ENCODE results near the gene OS9.
"Not testable (repeated sequence)": the region's sequence is repeated elsewhere in the genome, so short reads cannot be mapped to it uniquely, and the experiment has no call there.

The OS9 gene

DNA sequence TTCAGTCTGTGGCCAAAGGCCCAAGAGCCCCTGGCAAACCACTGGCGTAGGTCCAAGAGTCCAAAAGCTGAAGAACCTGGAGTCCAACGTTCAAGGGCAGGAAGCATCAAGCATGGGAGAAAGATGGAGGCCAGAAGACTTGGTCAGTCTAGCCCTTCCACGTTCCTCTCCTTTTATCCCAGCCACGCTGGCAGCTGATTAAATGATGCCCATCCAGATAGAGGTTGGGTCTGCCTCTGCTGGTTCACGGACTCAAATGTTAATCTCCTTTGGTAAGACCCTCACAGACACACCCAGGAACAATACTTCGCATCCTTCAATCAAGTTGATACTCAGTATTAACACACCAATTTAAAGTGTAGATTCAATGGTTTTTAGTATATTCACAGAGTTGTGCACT is 21.1 kb upstream of the OS9 start:
- DNase-seq = no peak
- H3K36me3 Mint-ChIP-seq (ENCODE audit: low read depth) = no peaks in the 10 kb centered on the region
- H3K9me3 Mint-ChIP-seq = no peaks in the 10 kb centered on the region
- H3K27ac Mint-ChIP-seq = no peak overlapping the region
- H3K4me3 Mint-ChIP-seq = no peak overlapping the region
- H3K27me3 Mint-ChIP-seq = no peaks in the 10 kb centered on the region
- H3K4me1 Mint-ChIP-seq (ENCODE audit: low read depth) = no peaks in the 10 kb centered on the region

DNA sequence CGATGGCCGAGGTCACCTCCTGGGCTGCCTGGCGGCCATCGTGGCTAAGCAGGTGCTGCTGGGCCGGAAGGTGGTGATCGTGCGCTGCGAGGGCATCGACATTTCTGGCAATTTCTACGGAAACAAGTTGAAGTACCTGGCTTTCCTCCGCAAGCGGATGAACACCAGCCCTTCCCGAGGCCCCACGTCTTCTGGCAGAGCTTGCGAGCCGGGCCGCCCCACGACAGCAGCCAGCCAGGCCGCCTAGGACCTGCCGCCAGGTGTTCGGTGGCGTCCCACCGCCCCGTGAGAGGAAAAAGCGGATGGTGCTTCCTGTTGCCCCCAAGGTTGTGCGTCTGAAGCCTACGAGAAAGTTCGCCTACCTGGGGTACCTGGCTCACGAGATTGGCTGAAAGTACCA is 19.2 kb upstream of the OS9 start:
- no peak overlapping the region for H3K4me3 Mint-ChIP-seq
- no peaks in the 10 kb centered on the region for H3K4me1 Mint-ChIP-seq (ENCODE audit: low read depth)
- no peaks in the 10 kb centered on the region for H3K27me3 Mint-ChIP-seq
- no peak overlapping the region for H3K27ac Mint-ChIP-seq
- no peaks in the 10 kb centered on the region for H3K36me3 Mint-ChIP-seq (ENCODE audit: low read depth)
- no peak for DNase-seq
- no peaks in the 10 kb centered on the region for H3K9me3 Mint-ChIP-seq

DNA sequence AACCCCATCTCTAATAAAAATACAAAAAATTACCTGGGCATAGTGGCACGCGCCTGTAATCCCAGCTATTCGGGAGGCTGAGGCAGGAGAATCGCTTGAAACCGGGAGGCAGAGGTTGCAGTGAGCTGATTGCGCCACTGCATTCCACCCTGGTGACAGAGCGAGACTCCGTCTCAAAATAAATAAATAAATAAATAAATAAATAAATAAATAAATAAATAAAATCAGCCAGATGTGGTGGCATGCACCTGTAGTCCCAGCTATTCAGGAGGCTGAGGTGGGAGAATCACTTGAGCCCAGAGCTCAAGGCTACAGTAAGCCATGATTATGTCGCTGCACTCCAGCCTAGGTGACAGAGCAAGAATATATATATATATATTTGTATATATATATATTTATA is 16.0 kb upstream of the OS9 start:
- not testable (repeated sequence) for H3K27ac Mint-ChIP-seq; H3K27me3 Mint-ChIP-seq; H3K36me3 Mint-ChIP-seq (ENCODE audit: low read depth); H3K4me1 Mint-ChIP-seq (ENCODE audit: low read depth); DNase-seq; H3K4me3 Mint-ChIP-seq; H3K9me3 Mint-ChIP-seq

DNA sequence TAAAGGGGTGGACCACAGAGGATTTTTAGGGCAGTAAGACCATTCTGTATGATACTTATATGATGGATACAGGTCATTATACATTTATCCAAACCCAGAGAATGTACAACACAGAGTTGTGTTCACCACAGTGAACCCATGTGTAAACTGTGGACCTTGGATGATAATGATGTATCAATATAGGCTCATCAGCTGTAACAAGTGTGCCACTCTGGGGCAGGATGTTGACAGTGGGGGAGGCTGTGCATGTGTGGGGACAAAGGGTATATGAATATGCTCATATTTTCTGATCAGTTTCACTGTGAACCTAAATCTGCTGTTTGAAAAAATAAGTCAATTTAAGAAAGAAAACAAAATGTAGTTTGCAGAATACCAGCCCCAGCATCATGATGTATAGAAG is 14.2 kb upstream of the OS9 start:
- Mint-ChIP-seq H3K36me3 (ENCODE audit: low read depth) (no peaks in the 10 kb centered on the region), H3K27me3 (peaks cover 2% of the 10 kb centered on the region), H3K4me1 (ENCODE audit: low read depth) (no peaks in the 10 kb centered on the region), H3K27ac (no peak overlapping the region), H3K4me3 (no peak overlapping the region), H3K9me3 (peaks cover 6% of the 10 kb centered on the region)
- DNase-seq = no peak

DNA sequence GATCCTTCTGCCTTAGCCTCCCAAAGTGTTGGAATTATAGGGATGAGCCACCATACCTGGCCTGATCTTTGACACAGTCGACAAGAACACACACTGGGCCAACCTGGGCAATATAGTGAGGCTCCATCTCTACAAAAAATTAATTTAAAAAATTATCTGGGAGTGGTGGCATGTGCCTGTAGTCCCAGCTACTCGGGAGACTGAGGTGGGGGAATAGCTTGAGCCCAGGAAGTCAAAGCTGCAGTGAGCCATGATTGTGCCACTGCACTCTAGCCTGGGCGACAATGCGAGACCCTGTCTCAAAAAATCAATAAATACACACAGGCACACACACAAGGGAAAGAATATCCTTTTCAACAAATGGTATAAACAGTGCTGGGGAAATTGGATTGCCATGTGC is 6.1 kb upstream of the OS9 start:
- H3K4me1 Mint-ChIP-seq (ENCODE audit: low read depth) = no peaks in the 10 kb centered on the region
- H3K9me3 Mint-ChIP-seq = no peaks in the 10 kb centered on the region
- peaks cover 42% of the 10 kb centered on the region for H3K27me3 Mint-ChIP-seq
- no peaks in the 10 kb centered on the region for H3K36me3 Mint-ChIP-seq (ENCODE audit: low read depth)
- no peak overlapping the region for H3K4me3 Mint-ChIP-seq
- no peak overlapping the region for H3K27ac Mint-ChIP-seq
- no peak for DNase-seq

DNA sequence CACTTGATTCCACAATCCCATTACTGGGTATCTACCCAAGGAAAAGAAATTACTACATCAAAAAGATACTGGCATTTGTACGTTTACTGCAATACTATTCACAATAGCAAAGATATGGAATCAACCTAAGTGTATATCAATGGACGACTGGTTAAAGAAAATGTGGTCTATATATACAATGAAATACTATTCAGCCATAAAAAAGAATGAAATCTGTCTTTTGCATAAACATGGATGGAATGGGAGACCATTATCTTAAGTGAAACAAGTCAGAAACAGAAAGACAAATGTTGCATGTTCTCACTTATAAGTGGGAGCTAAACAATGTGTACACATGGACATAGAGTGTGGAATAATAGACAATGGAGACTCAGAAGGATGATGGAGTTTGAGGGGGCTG is 5.0 kb upstream of the OS9 start:
- no peaks in the 10 kb centered on the region for H3K4me1 Mint-ChIP-seq (ENCODE audit: low read depth)
- peaks cover 42% of the 10 kb centered on the region for H3K27me3 Mint-ChIP-seq
- no peaks in the 10 kb centered on the region for H3K36me3 Mint-ChIP-seq (ENCODE audit: low read depth)
- H3K4me3 Mint-ChIP-seq = no peak overlapping the region
- no peaks in the 10 kb centered on the region for H3K9me3 Mint-ChIP-seq
- DNase-seq = no peak
- no peak overlapping the region for H3K27ac Mint-ChIP-seq

DNA sequence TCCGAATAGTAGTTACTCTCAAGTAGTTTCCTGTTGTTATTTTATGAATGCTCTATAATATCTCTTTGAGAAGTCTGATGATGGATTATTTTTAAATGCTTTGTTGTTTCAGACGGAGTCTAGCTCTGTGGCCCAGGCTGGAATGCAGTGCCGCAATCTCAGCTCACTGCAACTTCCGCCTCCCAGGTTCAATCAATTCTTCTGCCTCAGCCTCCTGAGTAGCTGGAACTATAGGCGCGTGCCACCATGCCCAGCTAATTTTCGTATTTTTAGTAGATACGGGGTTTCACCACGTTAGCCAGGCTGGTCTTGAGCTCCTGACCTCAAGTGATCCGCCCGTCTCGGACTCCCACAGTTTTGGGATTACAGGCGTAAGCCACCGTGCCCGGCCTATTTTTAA is 1.4 kb upstream of the OS9 start:
- peaks cover 3% of the 10 kb centered on the region for H3K4me1 Mint-ChIP-seq (ENCODE audit: low read depth)
- H3K27me3 Mint-ChIP-seq = peaks cover 19% of the 10 kb centered on the region
- H3K36me3 Mint-ChIP-seq (ENCODE audit: low read depth) = peaks cover 20% of the 10 kb centered on the region
- H3K9me3 Mint-ChIP-seq = no peaks in the 10 kb centered on the region
- DNase-seq = no peak
- H3K4me3 Mint-ChIP-seq = no peak overlapping the region
- no peak overlapping the region for H3K27ac Mint-ChIP-seq

DNA sequence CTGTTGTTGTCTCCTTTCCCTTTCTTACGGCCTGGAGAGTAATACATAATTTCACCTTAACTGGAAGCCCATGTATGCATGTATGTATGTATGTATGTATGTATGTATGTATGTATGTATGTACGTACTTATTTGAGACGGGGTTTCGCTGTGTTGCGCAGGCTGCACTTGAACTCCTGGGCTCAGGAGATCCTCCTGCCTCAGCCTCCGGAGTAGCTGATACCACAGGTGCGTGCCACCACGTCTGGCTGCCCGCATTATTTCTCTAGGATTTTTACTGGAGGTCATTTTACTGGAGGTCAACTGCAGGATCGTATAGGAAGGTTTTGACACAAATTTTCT is 644 bp upstream of the OS9 start:
- no peak overlapping the region for H3K27ac Mint-ChIP-seq
- DNase-seq = no peak
- H3K4me1 Mint-ChIP-seq (ENCODE audit: low read depth) = peaks cover 3% of the 10 kb centered on the region
- H3K27me3 Mint-ChIP-seq = peaks cover 14% of the 10 kb centered on the region
- no peaks in the 10 kb centered on the region for H3K9me3 Mint-ChIP-seq
- H3K36me3 Mint-ChIP-seq (ENCODE audit: low read depth) = peaks cover 27% of the 10 kb centered on the region
- no peak overlapping the region for H3K4me3 Mint-ChIP-seq

DNA sequence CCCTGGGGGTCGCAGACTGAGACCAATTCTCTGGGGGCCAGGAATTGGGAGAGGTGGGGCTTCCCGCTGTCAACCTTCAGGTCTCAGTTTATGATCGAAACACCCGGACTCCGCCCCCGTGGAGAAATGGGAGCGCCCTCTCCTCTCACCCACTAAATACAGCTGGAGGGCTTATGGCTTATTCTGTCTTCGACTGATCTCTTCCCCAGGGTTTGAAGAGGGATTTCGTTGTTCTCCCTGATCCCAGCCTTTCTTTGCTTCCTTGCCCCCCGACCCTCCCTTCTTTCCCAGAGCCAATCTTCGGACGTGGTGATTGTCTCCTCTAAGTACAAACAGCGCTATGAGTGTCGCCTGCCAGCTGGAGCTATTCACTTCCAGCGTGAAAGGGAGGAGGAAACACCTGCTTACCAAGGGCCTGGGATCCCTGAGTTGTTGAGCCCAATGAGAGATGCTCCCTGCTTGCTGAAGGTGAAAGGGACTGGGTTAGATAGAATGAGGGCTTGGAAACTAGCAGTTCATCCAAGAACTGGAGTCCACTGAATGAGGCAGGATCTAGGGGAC is 607 bp downstream of the OS9 start:
- peaks cover 3% of the 10 kb centered on the region for H3K4me1 Mint-ChIP-seq (ENCODE audit: low read depth)
- no peak for DNase-seq
- no peak overlapping the region for H3K27ac Mint-ChIP-seq
- H3K36me3 Mint-ChIP-seq (ENCODE audit: low read depth) = peaks cover 40% of the 10 kb centered on the region
- H3K4me3 Mint-ChIP-seq = no peak overlapping the region
- peaks cover 6% of the 10 kb centered on the region for H3K27me3 Mint-ChIP-seq
- H3K9me3 Mint-ChIP-seq = no peaks in the 10 kb centered on the region

DNA sequence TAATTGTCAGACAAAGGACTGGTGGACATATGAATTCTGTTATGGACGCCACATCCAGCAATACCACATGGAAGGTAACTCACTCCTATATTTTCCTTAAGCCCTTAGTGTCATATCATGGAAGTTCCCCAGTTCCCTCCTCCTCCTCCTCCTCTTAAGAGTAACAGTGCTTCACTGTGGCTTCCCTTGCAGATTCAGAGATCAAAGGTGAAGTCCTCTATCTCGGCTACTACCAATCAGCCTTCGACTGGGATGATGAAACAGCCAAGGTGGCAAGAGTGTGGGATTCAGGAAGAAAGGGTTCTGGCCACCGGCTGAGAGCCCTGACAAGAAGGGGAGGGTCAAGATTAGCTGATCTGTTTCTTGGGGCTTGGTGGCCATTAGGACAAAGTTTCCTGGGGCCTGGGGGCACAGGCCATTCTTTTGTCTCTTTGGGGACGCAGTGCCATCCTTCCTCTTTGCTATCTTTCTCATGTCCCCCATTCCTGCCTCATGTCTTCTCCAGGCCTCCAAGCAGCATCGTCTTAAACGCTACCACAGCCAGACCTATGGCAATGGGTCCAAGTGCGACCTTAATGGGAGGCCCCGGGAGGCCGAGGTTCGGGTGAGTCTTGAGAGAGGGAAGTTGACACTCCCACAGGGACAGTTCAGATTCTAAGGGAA is 2.0 kb downstream of the OS9 start:
- Mint-ChIP-seq H3K9me3 (no peaks in the 10 kb centered on the region), H3K27me3 (peaks cover 3% of the 10 kb centered on the region), H3K4me3 (no peak overlapping the region), H3K27ac (no peak overlapping the region), H3K36me3 (ENCODE audit: low read depth) (peaks cover 49% of the 10 kb centered on the region), H3K4me1 (ENCODE audit: low read depth) (peaks cover 3% of the 10 kb centered on the region)
- no peak for DNase-seq

DNA sequence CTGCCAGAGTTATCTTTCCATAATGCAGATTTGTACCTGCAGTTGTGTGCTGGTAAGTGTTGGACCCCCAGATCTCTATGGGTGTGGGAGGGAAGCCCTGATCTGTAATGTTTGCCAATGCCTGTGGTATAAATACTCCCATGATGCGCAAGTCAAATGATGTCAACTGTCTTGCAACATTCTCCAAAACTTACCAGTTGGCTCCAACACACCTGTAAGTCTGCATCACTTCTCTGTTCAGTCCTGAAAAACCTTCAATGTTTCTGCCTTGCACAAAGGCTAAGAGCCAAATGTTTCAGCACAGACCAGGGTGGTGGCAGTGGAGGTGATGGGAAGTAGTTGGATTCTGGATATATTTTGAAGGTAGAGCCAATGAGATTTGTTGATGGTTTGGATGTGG is 3.1 kb downstream of the OS9 start:
- no peak overlapping the region for H3K27ac Mint-ChIP-seq

DNA sequence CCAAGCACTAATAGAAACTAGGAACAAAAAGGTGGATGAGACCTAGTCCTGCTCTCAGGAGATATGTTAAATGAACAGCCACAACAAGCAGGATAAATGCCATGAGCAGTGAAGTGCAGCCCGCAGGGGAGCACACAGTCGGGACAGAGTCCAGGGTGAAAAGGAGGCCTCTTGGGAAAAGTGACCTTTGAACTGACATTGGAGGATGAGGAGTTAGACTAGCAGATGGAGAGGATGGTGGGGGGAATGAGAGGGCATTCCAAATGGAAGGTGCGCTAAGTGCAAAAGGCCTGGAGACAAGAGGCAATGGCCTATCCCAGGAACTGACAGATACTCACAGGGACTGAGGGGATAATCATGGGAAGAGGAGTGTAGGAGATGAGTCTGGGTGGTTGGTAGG is 4.5 kb downstream of the OS9 start:
- Mint-ChIP-seq H3K27ac (no peak overlapping the region), H3K4me1 (ENCODE audit: low read depth) (peaks cover 6% of the 10 kb centered on the region), H3K36me3 (ENCODE audit: low read depth) (peaks cover 69% of the 10 kb centered on the region), H3K9me3 (peaks cover 6% of the 10 kb centered on the region), H3K27me3 (no peaks in the 10 kb centered on the region), H3K4me3 (no peak overlapping the region)
- no peak for DNase-seq

More for the DNA sequence above, 3.1 kb downstream of the OS9 start:
- Mint-ChIP-seq H3K9me3 (no peaks in the 10 kb centered on the region), H3K4me3 (no peak overlapping the region), H3K36me3 (ENCODE audit: low read depth) (peaks cover 56% of the 10 kb centered on the region), H3K27me3 (no peaks in the 10 kb centered on the region), H3K4me1 (ENCODE audit: low read depth) (peaks cover 3% of the 10 kb centered on the region)
- no peak for DNase-seq

DNA sequence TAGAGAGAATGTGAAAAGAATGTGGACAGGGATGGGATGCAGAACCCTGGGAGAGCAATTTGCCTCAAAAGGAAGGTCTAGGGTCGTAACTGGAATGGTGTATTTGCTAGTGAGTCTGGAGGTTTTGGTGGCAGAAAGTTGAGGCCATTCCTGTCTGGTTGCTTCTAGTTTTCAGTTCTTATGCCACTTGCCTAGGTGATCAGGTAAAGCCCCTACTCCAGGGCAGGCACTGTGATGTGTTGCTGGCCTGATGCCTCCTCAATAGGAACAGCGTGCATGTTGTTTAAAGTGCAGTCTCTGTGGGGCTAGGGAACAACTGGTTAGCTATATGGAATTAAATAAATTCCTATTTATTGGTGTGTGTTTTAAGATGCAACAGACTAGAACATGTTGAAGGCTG is 6.4 kb downstream of the OS9 start:
- Mint-ChIP-seq H3K4me1 (ENCODE audit: low read depth) (peaks cover 6% of the 10 kb centered on the region), H3K27me3 (no peaks in the 10 kb centered on the region), H3K36me3 (ENCODE audit: low read depth) (peaks cover 87% of the 10 kb centered on the region), H3K27ac (no peak overlapping the region), H3K4me3 (no peak overlapping the region), H3K9me3 (peaks cover 10% of the 10 kb centered on the region)
- no peak for DNase-seq

DNA sequence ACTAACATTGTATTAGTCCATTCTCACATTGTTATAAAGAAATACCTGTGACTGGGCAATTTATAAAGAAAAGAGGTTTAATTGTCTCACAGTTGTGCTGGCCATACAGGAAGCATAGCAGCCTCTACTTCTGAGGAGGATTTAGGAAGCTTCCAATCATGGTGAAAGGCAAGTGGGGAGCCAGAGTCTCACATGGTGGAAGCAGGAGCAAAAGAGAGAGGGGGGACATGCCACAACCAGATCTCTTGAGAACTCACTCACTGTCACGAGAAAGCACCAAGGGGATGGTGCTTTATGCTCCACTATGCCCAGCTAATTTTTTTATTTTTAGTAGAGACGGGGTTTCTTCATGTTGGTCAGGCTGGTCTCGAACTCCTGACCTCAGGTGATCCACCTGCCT is 13.3 kb downstream of the OS9 start:
- Mint-ChIP-seq H3K36me3 (ENCODE audit: low read depth) (peaks cover 75% of the 10 kb centered on the region), H3K4me3 (no peak overlapping the region), H3K4me1 (ENCODE audit: low read depth) (peaks cover 4% of the 10 kb centered on the region), H3K27me3 (no peaks in the 10 kb centered on the region), H3K9me3 (peaks cover 10% of the 10 kb centered on the region), H3K27ac (no peak overlapping the region)
- no peak for DNase-seq

DNA sequence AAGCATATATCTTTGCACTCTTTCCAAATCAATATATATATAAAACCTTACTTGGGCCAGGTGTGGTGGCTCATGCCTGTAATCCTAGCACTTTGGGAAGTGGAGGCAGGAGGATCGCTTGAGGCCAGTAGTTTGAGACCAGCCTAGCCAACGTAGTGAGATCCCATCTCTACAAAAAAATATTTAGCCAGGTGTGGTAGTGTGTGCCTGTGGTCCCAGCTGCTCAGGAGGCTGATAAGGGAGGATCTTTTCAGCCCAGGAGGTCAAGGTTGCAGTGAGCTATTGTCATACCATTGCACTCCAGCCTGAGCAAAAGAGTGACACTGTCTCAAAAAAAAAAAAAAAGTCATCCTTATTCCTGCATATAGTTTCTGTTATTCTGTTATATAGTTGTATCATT is 14.4 kb downstream of the OS9 start:
- Mint-ChIP-seq H3K36me3 (ENCODE audit: low read depth) (peaks cover 71% of the 10 kb centered on the region), H3K9me3 (peaks cover 4% of the 10 kb centered on the region), H3K27me3 (no peaks in the 10 kb centered on the region), H3K4me3 (no peak overlapping the region), H3K4me1 (ENCODE audit: low read depth) (peaks cover 3% of the 10 kb centered on the region), H3K27ac (no peak overlapping the region)
- no peak for DNase-seq

DNA sequence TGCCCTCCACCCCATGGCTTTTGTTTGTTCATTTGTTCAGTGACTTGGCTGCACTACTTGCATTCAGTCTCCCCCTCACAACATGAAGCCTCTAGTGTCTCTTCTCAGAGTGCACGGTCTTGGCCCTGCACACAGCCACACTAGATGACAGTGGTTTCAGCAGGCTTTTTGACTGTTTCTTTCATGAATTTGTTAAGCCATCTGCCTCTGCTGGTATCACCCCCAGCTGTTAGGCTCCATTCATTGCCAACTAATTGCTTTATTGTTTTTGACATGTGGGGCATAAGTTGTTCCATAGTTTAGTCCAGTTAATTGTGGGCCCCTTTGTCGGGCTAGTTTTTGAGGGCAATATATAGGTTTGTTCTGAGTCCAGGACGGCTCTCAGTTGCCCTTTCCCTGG is 18.8 kb downstream of the OS9 start:
- DNase-seq = no peak
- Mint-ChIP-seq H3K27ac (no peak overlapping the region), H3K4me3 (no peak overlapping the region), H3K27me3 (no peaks in the 10 kb centered on the region), H3K9me3 (no peaks in the 10 kb centered on the region), H3K4me1 (ENCODE audit: low read depth) (peaks cover 1% of the 10 kb centered on the region), H3K36me3 (ENCODE audit: low read depth) (peaks cover 62% of the 10 kb centered on the region)

Data from activated T-cell treated with anti-CD3 and anti-CD28 coated beads, Interleukin-2, amount 50 U/mL, for 24 hours (primary cell).